Small intestine (tissue), 7 donors: ENCODE measurements around the gene AANAT. TPM values are rescaled to one million over a fixed set of nuclear protein-coding genes. Genes with fewer than 3 reads are reported as not detected.

Experiments
- DNase-seq, 2 donors: peaks; one replicate each; pipeline versions ENCODE4 v3.0.0 to v3.0.0-alpha.2; 2013
- FAIRE-seq: peaks from 2 replicates; lab custom pipeline; 2012; peaks lifted over from hg19 to GRCh38; lab: Jason Lieb, UNC
- H3K27ac ChIP-seq, 3 donors: one replicate each; pipeline ENCODE4 v1.5.1; 2013; ENCODE audit warnings: low read length in 2 of 3, mild to moderate bottlenecking in 2 of 3, control low read depth in 1 of 3, inconsistent platforms in 1 of 3, low read depth in 1 of 3, moderate library complexity in 1 of 3
- H3K27me3 ChIP-seq, 3 donors: one replicate each; pipeline ENCODE4 v1.6.1; 2013; ENCODE audit warnings: low read length in 3 of 3, inconsistent platforms in 1 of 3; ENCODE audit not compliant: control insufficient read depth in 3 of 3, insufficient read depth in 3 of 3
- H3K36me3 ChIP-seq, 3 donors: one replicate each; pipeline ENCODE4 v1.6.1; 2013; ENCODE audit warnings: low read length in 3 of 3, inconsistent platforms in 1 of 3, low read depth in 1 of 3, mild to moderate bottlenecking in 1 of 3, moderate library complexity in 1 of 3; ENCODE audit not compliant: control insufficient read depth in 3 of 3, insufficient read depth in 2 of 3
- H3K4me1 ChIP-seq, 3 donors: one replicate each; pipeline ENCODE4 v1.6.1; 2013; ENCODE audit warnings: low read length in 2 of 3, inconsistent platforms in 1 of 3, low read depth in 1 of 3, mild to moderate bottlenecking in 1 of 3, moderate library complexity in 1 of 3; ENCODE audit not compliant: control insufficient read depth in 3 of 3, insufficient read depth in 2 of 3
- H3K4me3 ChIP-seq, 3 donors: one replicate each; pipeline ENCODE4 v1.5.1; 2013; ENCODE audit warnings: low read length in 3 of 3, control low read depth in 1 of 3, inconsistent platforms in 1 of 3, low read depth in 1 of 3, mild to moderate bottlenecking in 1 of 3, moderate library complexity in 1 of 3
- H3K9me3 ChIP-seq, 2 donors: one replicate each; pipeline ENCODE4 v1.6.1; 2013; ENCODE audit warnings: low read depth in 1 of 2, low read length in 1 of 2; ENCODE audit not compliant: control insufficient read depth in 2 of 2, insufficient read depth in 1 of 2
- WGBS, 3 donors: extraction: QIAGEN DNeasy Blood & Tissue Kit; methylation state at CpG; one replicate each; pipeline ENCODE4 v1.1.7; 2013; 5-methylcytosine and 5-hydroxymethylcytosine counted together
- polyA plus RNA-seq, 4 donors: library from polyadenylated mRNA; stranded (reverse) in 3 of 4; unstranded in 1 of 4; fragments of 200-250 nt in 3 of 4; fragments of 120-200 nt in 1 of 4; gene quantifications; one replicate each; pipeline versions ENCODE4 v1.2.1 to v1.2.3, GENCODE V29; 2013
- donor health status: healthy with polysubstance abuse.
- donor health status: control.
- donor health status: control.
- donor health status: Bipolar disorder and iron deficiency.
- donor health status: healthy.

The AANAT gene
- polyA plus RNA-seq, 4 donors = 0.18 TPM; not detected in 3

GRCh38 chr17:76499267-76499667 lies 31.9 kb downstream of the AANAT start:
- Histone ChIP-seq H3K4me1 (peaks cover 9 to 69% (median 19%) of the 10 kb centered on the region in 3 donors), H3K4me3 (peak overlapping the region in 1 of 3 donors; percentile 63)
- WGBS, 3 donors = 39 to 60% (median 48%) methylated on average over 5 of the region's 5 CpGs

GRCh38 chr17:76500074-76500746 lies 32.8 kb downstream of the AANAT start:
- DNase-seq (peak in 1 of 2 donors; percentile 50), FAIRE-seq (no peak)
- Histone ChIP-seq H3K4me1 (peaks cover 9 to 62% (median 19%) of the 10 kb centered on the region in 3 donors), H3K9me3 (no peaks in the 10 kb centered on the region), H3K27ac (peak overlapping the region; percentile 8 to 85 (median 57)), H3K27me3 (no peaks in the 10 kb centered on the region), H3K4me3 (peak overlapping the region; percentile 63 to 83 (median 67)), H3K36me3 (peaks cover 0 to 16% (median 0%) of the 10 kb centered on the region in 3 donors)
- 18 to 53% (median 26%) methylated on average over 17 of the region's 17 CpGs for WGBS, 3 donors

More at GRCh38 chr17:76499267-76499667, 31.9 kb downstream of the AANAT start:
- peaks cover 0 to 22% (median 0%) of the 10 kb centered on the region in 3 donors for H3K36me3 ChIP-seq
- DNase-seq (peak in 1 of 2 donors; percentile 31), FAIRE-seq (no peak)
- peak overlapping the region in 2 of 3 donors; percentile 9 to 85 for H3K27ac ChIP-seq
- no peaks in the 10 kb centered on the region for H3K27me3 ChIP-seq
- no peaks in the 10 kb centered on the region for H3K9me3 ChIP-seq

- H3K9me3 ChIP-seq = no peaks in the 10 kb centered on the region
- H3K36me3 ChIP-seq = peaks cover 0 to 16% (median 0%) of the 10 kb centered on the region in 3 donors
- H3K4me3 ChIP-seq = peak overlapping the region; percentile 63 to 83 (median 67)
- DNase-seq = no peak
- H3K27me3 ChIP-seq = no peaks in the 10 kb centered on the region
- H3K27ac ChIP-seq = peak overlapping the region; percentile 57 to 85 (median 60)
- FAIRE-seq = no peak
- H3K4me1 ChIP-seq = peaks cover 9 to 57% (median 19%) of the 10 kb centered on the region in 3 donors
- WGBS, 3 donors = 0 to 10% (median 1%) methylated on average over 9 to 10 of the region's 10 CpGs
Measured at GRCh38 chr17:76500747-76501017, 33.3 kb downstream of the AANAT start.

GRCh38 chr17:76501018-76501826 lies 33.8 kb downstream of the AANAT start, which contains the start of gene RHBDF2:
TSS of gene RHBDF2 (minus strand) at chr17:76501423. CDS start at chr17:76481524, 19,899 bp downstream.
- peaks cover 9 to 54% (median 19%) of the 10 kb centered on the region in 3 donors for H3K4me1 ChIP-seq
- no peak for FAIRE-seq
- H3K9me3 ChIP-seq = no peaks in the 10 kb centered on the region
- no peaks in the 10 kb centered on the region for H3K27me3 ChIP-seq
- H3K36me3 ChIP-seq = peaks cover 0 to 13% (median 0%) of the 10 kb centered on the region in 3 donors
- peak; percentile 89 to 95 for DNase-seq
- peak within 1 kb of the TSS; percentile 60 to 85 (median 70) for H3K27ac ChIP-seq
- peak within 1 kb of the TSS; percentile 63 to 83 (median 67) for H3K4me3 ChIP-seq
- WGBS, 3 donors = 1 to 2% (median 1%) methylated on average over 49 to 72 of the region's 72 CpGs

GRCh38 chr17:76501827-76502307 lies 34.5 kb downstream of the AANAT start:
- peak overlapping the region; percentile 1 to 75 (median 70) for H3K27ac ChIP-seq
- no peaks in the 10 kb centered on the region for H3K9me3 ChIP-seq
- peak in 1 of 2 donors; percentile 39 for DNase-seq
- no peak for FAIRE-seq
- WGBS, 3 donors = 56 to 74% (median 67%) methylated on average over 11 of the region's 11 CpGs
- H3K27me3 ChIP-seq = no peaks in the 10 kb centered on the region
- peak overlapping the region in 1 of 3 donors; percentile 24 for H3K4me3 ChIP-seq
- H3K4me1 ChIP-seq = peaks cover 9 to 55% (median 19%) of the 10 kb centered on the region in 3 donors
- H3K36me3 ChIP-seq = peaks cover 0 to 10% (median 0%) of the 10 kb centered on the region in 3 donors

- 59 to 76% (median 62%) methylated on average over 8 of the region's 8 CpGs for WGBS, 3 donors
- FAIRE-seq = no peak
- H3K27me3 ChIP-seq = no peaks in the 10 kb centered on the region
- peaks cover 0 to 4% (median 0%) of the 10 kb centered on the region in 3 donors for H3K36me3 ChIP-seq
- no peak overlapping the region for H3K4me3 ChIP-seq
- no peak for DNase-seq
- no peaks in the 10 kb centered on the region for H3K9me3 ChIP-seq
- H3K4me1 ChIP-seq = peaks cover 9 to 50% (median 18%) of the 10 kb centered on the region in 3 donors
- peak overlapping the region in 1 of 3 donors; percentile 70 for H3K27ac ChIP-seq
Measured at GRCh38 chr17:76502341-76503211, 35.2 kb downstream of the AANAT start.

GRCh38 chr17:76504117-76504516 lies 36.7 kb downstream of the AANAT start:
- H3K4me3 ChIP-seq = no peak overlapping the region
- H3K27me3 ChIP-seq = no peaks in the 10 kb centered on the region
- WGBS, 3 donors = 60 to 83% (median 68%) methylated on average over 7 of the region's 7 CpGs
- no peak overlapping the region for H3K27ac ChIP-seq
- FAIRE-seq (no peak), DNase-seq (no peak)
- H3K36me3 ChIP-seq = no peaks in the 10 kb centered on the region
- no peaks in the 10 kb centered on the region for H3K9me3 ChIP-seq
- H3K4me1 ChIP-seq = peaks cover 9 to 34% (median 14%) of the 10 kb centered on the region in 3 donors
